Mesothelial cell of epicardium (in vitro differentiated cells): ENCODE measurements around the gene BEST3. TPM values are rescaled to one million over a fixed set of nuclear protein-coding genes. Genes with fewer than 3 reads are reported as not detected.
A peak's percentile ranks its signal among the peaks of the same experiment; 100 is the strongest.

Experiments used
- DNase-seq, 2 experiments: peaks; one replicate each; pipeline ENCODE4 v3.0.0; 2021; ENCODE audit warnings: low spot score in 2 of 2; ENCODE audit not compliant: unreplicated experiment in 2 of 2
- H3K27ac Mint-ChIP-seq: 2 replicates; pipeline ENCODE4 v1.8.0; 2021; ENCODE audit warnings: mixed read lengths
- H3K27me3 Mint-ChIP-seq: 2 replicates; pipeline ENCODE4 v1.8.0; 2021; ENCODE audit warnings: low read depth, mixed read lengths
- H3K36me3 Mint-ChIP-seq: 2 replicates; pipeline ENCODE4 v1.8.0; 2021; ENCODE audit warnings: mixed read lengths
- H3K4me1 Mint-ChIP-seq: 2 replicates; pipeline ENCODE4 v1.8.0; 2021; ENCODE audit warnings: mixed read lengths
- H3K4me3 Mint-ChIP-seq: 2 replicates; pipeline ENCODE4 v1.8.0; 2021; ENCODE audit warnings: mild to moderate bottlenecking, moderate library complexity, mixed read lengths
- H3K9me3 Mint-ChIP-seq: 2 replicates; pipeline ENCODE4 v1.8.0; 2021; ENCODE audit warnings: mixed read lengths
- total RNA-seq: library from RNA; stranded (reverse); gene quantifications from 3 replicates; pipeline ENCODE4 v1.2.1, GENCODE V29; 2021
- TF ChIP-seq, protein P1 (sequence below): fragments of 200-600 bp; sonication (generic); IDR thresholded peaks from one replicate; pipeline ENCODE4 v1.5.0; 2021; ENCODE audit warnings: antibody characterized with exemption; ENCODE audit not compliant: unreplicated experiment

The BEST3 gene
- total RNA-seq: 0.11 to 0.52 TPM (median 0.24 TPM) in 3 replicates

DNA sequence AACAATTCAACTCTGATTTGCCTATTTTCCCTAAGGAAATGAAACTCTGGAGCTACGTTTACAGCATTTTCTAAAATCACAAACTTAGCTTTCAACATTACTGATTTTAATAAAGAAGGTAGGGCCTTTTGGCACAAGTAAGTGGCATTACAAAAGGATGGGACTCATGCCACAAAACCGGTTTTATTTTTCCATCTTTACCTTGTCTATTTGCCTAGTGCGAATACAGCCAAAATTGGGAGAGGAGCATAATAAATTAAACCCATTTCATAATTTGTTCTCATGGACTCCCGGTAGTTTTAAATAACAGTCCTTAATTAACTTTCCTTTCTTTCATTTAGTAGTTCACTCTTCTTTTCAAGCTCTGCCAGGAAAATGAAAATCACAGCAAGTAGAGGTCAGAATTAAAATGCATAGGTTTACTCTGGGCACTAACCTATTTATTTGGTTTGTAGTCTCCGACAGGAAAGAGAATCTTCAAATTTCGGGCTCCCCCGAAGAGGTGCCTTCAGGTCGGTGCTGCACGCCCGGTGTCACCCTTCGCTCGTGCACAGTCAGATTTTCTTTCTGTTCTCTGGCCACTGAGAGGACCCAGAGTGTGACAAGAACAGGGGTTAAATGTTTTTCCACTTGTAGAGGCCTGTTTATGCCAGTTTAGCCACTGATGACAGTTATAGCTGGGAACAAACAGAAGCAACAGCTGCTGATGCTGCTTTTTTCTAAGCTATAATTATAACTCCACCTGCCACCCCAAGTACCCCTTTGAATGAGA is at the start of gene BEST3:
TSS of gene BEST3 (minus strand) at position 535 of the 772 bp plus-strand sequence. CDS start 1,505 bp downstream, outside the sequence.
- TF ChIP-seq, protein P1, sequence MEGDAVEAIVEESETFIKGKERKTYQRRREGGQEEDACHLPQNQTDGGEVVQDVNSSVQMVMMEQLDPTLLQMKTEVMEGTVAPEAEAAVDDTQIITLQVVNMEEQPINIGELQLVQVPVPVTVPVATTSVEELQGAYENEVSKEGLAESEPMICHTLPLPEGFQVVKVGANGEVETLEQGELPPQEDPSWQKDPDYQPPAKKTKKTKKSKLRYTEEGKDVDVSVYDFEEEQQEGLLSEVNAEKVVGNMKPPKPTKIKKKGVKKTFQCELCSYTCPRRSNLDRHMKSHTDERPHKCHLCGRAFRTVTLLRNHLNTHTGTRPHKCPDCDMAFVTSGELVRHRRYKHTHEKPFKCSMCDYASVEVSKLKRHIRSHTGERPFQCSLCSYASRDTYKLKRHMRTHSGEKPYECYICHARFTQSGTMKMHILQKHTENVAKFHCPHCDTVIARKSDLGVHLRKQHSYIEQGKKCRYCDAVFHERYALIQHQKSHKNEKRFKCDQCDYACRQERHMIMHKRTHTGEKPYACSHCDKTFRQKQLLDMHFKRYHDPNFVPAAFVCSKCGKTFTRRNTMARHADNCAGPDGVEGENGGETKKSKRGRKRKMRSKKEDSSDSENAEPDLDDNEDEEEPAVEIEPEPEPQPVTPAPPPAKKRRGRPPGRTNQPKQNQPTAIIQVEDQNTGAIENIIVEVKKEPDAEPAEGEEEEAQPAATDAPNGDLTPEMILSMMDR: no peak
- Mint-ChIP-seq H3K4me1 (no peaks in the 10 kb centered on the region), H3K36me3 (no peaks in the 10 kb centered on the region), H3K4me3 (no peak within 1 kb of the TSS), H3K9me3 (no peaks in the 10 kb centered on the region), H3K27me3 (no peaks in the 10 kb centered on the region), H3K27ac (no peak within 1 kb of the TSS)
- DNase-seq: no peak

GRCh38 chr12:69744109-69744508 is 45.0 kb upstream of the BEST3 start:
- Mint-ChIP-seq H3K27me3 (peaks cover 26% of the 10 kb centered on the region), H3K4me1 (peaks cover 25% of the 10 kb centered on the region), H3K9me3 (no peaks in the 10 kb centered on the region), H3K27ac (no peak overlapping the region), H3K36me3 (no peaks in the 10 kb centered on the region), H3K4me3 (no peak overlapping the region)
- no peak for DNase-seq
- TF ChIP-seq, protein P1: no peak

DNA sequence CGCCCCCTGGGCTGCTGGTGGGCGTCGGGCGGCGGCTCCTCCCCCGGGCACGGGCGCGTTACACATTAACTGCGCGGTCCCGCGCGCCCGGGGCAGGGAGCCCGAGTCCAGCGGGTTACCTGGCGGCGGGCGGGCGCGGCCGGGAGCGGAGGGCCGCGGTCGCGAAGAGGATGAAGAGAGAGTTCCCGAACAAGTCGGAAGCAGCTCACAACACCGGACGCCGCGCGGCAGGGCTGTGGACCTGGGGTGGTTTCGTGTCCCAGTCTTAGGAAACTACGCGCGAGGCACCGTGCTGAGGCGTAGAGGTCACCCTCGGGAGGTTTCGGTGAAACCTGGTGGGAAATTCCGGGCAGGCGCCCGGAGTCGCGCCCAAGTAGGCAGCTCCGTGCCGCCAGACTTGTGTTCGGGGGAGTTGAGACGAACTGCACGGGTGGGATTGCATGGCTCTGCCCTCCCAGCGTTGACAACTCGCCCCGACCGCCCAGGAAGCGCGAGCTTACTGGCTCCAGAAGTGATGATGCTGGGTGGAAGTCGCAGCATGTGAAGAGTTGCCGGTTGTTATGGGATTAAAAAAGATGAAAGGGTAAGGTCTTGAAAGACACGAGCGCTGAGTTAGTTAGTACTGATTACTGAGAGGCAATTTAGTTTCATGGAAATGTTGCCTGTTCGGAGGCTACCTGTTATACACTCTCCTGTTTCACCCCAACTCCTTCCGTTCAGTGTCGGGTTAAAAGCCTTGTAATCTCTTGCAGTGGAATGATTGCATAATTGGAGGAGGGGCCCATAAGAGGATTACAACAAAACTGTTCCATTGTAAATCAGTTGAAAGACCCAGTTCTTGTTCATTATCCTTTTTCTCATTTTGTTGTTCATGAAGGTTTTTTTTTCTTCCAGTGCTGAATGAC is 40.4 kb upstream of the BEST3 start:
- H3K27ac Mint-ChIP-seq: peak overlapping the region; percentile 96
- H3K4me1 Mint-ChIP-seq: peaks cover 18% of the 10 kb centered on the region
- no peaks in the 10 kb centered on the region for H3K36me3 Mint-ChIP-seq
- TF ChIP-seq, protein P1: no peak
- H3K4me3 Mint-ChIP-seq: peak overlapping the region; percentile 76
- peaks cover 33% of the 10 kb centered on the region for H3K27me3 Mint-ChIP-seq
- DNase-seq: peak; percentile 42 to 67
- no peaks in the 10 kb centered on the region for H3K9me3 Mint-ChIP-seq

DNA sequence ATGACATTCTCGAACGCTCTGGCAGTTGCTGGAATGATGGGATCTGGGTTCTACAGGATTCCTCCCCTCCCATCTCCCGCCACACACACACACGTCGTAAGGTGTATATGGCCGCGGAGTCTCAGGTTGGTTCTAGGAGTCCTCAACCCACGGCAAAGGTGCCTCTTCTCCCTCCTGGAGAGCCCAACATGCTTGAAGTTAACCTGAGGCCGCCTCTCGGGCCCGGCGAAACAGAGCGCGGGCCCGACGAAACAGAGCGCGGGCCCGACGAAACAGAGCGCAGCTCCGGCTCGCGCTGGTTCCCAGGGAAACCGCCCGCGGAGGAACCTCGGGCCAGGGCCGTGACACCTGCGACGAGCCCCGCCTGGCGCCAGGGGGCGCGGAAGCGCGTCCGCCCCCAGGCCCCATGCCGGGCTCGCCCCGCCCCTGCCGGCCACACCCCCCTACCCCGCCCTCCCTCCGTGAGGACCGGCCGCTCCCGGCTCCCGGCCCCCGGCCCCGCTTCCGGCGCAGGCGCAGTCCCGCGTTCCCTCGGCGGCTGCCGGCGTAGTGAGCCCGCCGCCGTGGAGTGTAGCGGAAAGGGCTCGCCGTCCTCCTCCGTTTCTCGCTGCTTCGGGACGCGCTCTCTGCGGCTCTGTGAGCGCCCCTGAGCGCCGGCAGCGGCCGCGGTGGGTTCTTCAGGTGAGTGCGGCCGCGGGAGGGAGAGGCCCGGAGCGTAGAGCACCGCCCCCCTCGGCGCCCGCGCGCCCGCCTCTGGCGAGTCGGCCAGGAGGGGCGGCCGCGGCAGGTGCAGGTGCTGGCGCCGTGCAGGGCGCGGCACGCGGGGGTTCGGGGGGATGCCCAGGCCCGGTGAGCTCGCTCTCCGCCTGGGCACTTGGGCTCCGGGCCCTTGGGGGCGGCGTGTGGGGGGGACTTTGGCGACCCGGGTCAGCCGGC is 39.5 kb upstream of the BEST3 start, which contains the start of gene RAB3IP:
TSS of gene RAB3IP (plus strand) at position 510 of the 936 bp plus-strand sequence. CDS start 16,549 bp downstream, outside the sequence.
- TF ChIP-seq, protein P1: peak; percentile 78
- Mint-ChIP-seq H3K27me3 (peaks cover 33% of the 10 kb centered on the region), H3K27ac (peak within 1 kb of the TSS; percentile 96), H3K4me3 (peak within 1 kb of the TSS; percentile 76), H3K9me3 (no peaks in the 10 kb centered on the region), H3K36me3 (no peaks in the 10 kb centered on the region), H3K4me1 (peaks cover 18% of the 10 kb centered on the region)
- DNase-seq: peak; percentile 95 to 96

DNA sequence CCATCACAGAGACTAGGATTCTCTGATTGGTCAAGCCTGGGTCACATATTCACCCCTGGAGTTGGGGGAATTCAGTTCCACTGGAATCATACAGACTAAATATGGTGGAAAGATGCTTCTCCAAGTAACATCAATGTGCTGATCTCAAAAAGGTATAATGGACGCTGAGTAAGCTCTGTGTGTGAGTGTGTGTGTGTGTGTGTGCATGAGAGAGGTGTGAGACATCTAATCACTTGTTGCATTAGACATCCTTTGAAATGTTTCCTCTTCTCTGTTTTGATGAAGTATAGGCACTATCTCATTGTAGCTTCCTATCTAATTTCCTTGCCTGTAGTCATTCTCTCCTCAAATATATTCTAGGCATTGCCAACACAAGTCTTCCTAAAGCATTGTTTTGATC is 34.5 kb upstream of the BEST3 start:
- H3K27ac Mint-ChIP-seq: no peak overlapping the region
- TF ChIP-seq, protein P1: no peak
- H3K4me3 Mint-ChIP-seq: no peak overlapping the region
- H3K36me3 Mint-ChIP-seq: no peaks in the 10 kb centered on the region
- peaks cover 7% of the 10 kb centered on the region for H3K27me3 Mint-ChIP-seq
- DNase-seq: no peak
- peaks cover 2% of the 10 kb centered on the region for H3K4me1 Mint-ChIP-seq
- no peaks in the 10 kb centered on the region for H3K9me3 Mint-ChIP-seq
